MCF 10A (cell line): ENCODE data around the gene FGFR2. TPM values are rescaled to one million over a fixed set of nuclear protein-coding genes. Genes with fewer than 3 reads are reported as not detected.

ENCODE experiments used
- BruUV-seq: library from RNA; stranded (reverse); fragments of 400-500 nt; replicated peaks from 2 replicates; lab custom pipeline; 2021; lab: Mats Ljungman, UMichigan
- CTCF ChIA-PET: fragments of 300-600 bp; sonication (Branson Sonifier 250); formaldehyde crosslinking; extraction: SDS; loops from one replicate; lab custom pipeline; 2021; ENCODE audit warnings: antibody characterized with exemption, inconsistent platforms; lab: Yijun Ruan, JAX
- POLR2A ChIA-PET: fragments of 300-600, 350-650 bp; sonication (Branson Sonifier 250); formaldehyde crosslinking; extraction: SDS; loops from one replicate; lab custom pipeline; 2020; ENCODE audit warnings: antibody characterized with exemption, inconsistent platforms; lab: Yijun Ruan, JAX
- DNase-seq: peaks from one replicate; pipeline ENCODE4 v3.0.0-alpha.2; 2018; ENCODE audit not compliant: unreplicated experiment
- H3K27ac Mint-ChIP-seq: one replicate; pipeline ENCODE4 v1.8.0; 2022; ENCODE audit warnings: mild to moderate bottlenecking, low read depth, mixed read lengths; ENCODE audit not compliant: unreplicated experiment
- H3K27me3 Mint-ChIP-seq: one replicate; pipeline ENCODE4 v1.8.0; 2022; ENCODE audit warnings: mixed read lengths; ENCODE audit not compliant: insufficient read depth, unreplicated experiment
- H3K36me3 Mint-ChIP-seq: one replicate; pipeline ENCODE4 v1.8.0; 2022; ENCODE audit warnings: mild to moderate bottlenecking, moderate library complexity, mixed read lengths; ENCODE audit not compliant: insufficient read depth, unreplicated experiment
- H3K4me1 Mint-ChIP-seq: one replicate; pipeline ENCODE4 v1.8.0; 2022; ENCODE audit warnings: mixed read lengths; ENCODE audit not compliant: insufficient read depth, unreplicated experiment
- H3K4me3 Mint-ChIP-seq: one replicate; pipeline ENCODE4 v1.8.0; 2022; ENCODE audit warnings: mild to moderate bottlenecking, moderate library complexity, mixed read lengths; ENCODE audit not compliant: unreplicated experiment
- H3K9me3 Mint-ChIP-seq: one replicate; pipeline ENCODE4 v1.8.0; 2022; ENCODE audit warnings: mixed read lengths; ENCODE audit not compliant: unreplicated experiment
- CTCF ChIP-seq: fragments of 200-600 bp; IDR thresholded peaks from one replicate; pipeline ENCODE4 v1.8.0; 2022; ENCODE audit warnings: antibody characterized with exemption, mild to moderate bottlenecking; ENCODE audit not compliant: unreplicated experiment
- intact Hi-C: fragments of 100-400 bp; cut with micrococcal nuclease; formaldehyde crosslinking; loops from 2 replicates; pipeline ENCODE4 v1.14.1; 2022
- total RNA-seq: library from RNA; stranded (reverse); gene quantifications from 2 replicates; pipeline ENCODE4 v1.2.3, GENCODE V29; 2022

Gene FGFR2
- total RNA-seq, 1 experiment from 2014 or later: 2.7 TPM

DNA sequence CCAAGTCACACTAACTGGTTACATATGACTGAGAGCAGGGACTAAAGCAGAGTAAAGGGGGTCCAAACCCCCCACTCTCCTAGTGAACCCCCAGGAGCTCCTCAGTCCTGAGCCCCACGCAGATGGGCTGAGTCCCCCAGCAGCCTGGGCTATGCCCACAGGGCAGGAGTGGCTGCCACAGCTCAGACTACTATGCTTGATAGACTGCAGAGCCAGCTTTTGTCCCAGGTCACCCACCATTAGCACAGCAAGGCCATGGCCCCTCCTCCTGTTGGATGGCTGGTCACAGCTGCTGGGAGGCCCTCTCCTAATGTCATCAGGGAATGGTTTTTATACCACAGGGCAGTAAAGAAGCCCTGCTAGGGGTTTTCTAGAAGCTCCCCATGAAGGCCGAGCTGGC, 46.3 kb upstream of the FGFR2 start:
- no TSS peak for BruUV-seq
- intact Hi-C loops: no loop called here
- no peak overlapping the region for H3K27ac Mint-ChIP-seq
- no peak for TF ChIP-seq CTCF
- H3K4me1 Mint-ChIP-seq: no peaks in the 10 kb centered on the region
- no peak for DNase-seq
- no peaks in the 10 kb centered on the region for H3K36me3 Mint-ChIP-seq
- CTCF ChIA-PET: no interaction called here
- no peaks in the 10 kb centered on the region for H3K27me3 Mint-ChIP-seq
- H3K4me3 Mint-ChIP-seq: no peak overlapping the region
- H3K9me3 Mint-ChIP-seq: peaks cover 10% of the 10 kb centered on the region
- POLR2A ChIA-PET: no interaction called here

DNA sequence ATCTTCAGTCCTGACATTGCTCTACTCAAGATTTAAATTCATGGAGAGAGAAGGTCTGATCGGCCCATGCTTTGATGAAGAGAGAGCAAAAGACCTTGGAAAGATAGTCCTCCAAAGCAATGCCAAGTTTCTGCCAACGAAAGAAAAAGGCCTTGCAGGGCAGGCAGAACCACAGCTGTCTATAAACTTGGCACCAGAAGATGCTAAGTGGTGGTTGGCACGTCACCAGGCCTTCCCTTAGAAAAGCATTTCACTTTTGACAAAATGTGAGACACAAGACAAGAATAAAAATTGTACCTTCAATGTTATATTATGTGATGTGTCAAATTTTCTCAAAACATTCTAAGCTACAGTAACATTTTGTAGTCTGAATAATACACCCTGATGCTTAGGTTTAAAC, 42.0 kb upstream of the FGFR2 start:
- CTCF ChIA-PET: interaction anchor here (0.6 to 0.9 kb wide), 4 partner anchors 22 to 639 kb away, joined by 3 read pairs; no protein-coding TSS in a partner anchor
- H3K4me1 Mint-ChIP-seq: no peaks in the 10 kb centered on the region
- H3K9me3 Mint-ChIP-seq: peaks cover 26% of the 10 kb centered on the region
- no peak overlapping the region for H3K27ac Mint-ChIP-seq
- intact Hi-C loops: no loop called here
- DNase-seq: no peak
- POLR2A ChIA-PET: no interaction called here
- no peak overlapping the region for H3K4me3 Mint-ChIP-seq
- no peak for TF ChIP-seq CTCF
- H3K36me3 Mint-ChIP-seq: no peaks in the 10 kb centered on the region
- BruUV-seq: no TSS peak
- H3K27me3 Mint-ChIP-seq: no peaks in the 10 kb centered on the region

- Mint-ChIP-seq H3K27me3 (no peaks in the 10 kb centered on the region), H3K27ac (no peak overlapping the region), H3K4me3 (no peak overlapping the region), H3K9me3 (peaks cover 26% of the 10 kb centered on the region), H3K36me3 (no peaks in the 10 kb centered on the region), H3K4me1 (no peaks in the 10 kb centered on the region)
- intact Hi-C loops: no loop called here
- no TSS peak for BruUV-seq
- TF ChIP-seq CTCF: no peak
- ChIA-PET CTCF (interaction anchor here (0.6 kb wide), 1 partner anchor 638 kb away, joined by 3 read pairs; no protein-coding TSS in a partner anchor), POLR2A (no interaction called here)
- no peak for DNase-seq
Measured at GRCh38 chr10:121639416-121639815, 41.2 kb upstream of the FGFR2 start.

GRCh38 chr10:121637437-121637836, 39.2 kb upstream of the FGFR2 start:
- POLR2A ChIA-PET: no interaction called here
- no peak for DNase-seq
- H3K4me3 Mint-ChIP-seq: no peak overlapping the region
- CTCF ChIA-PET: interaction anchor here (0.6 kb wide), 1 partner anchor 74 kb away, joined by 3 read pairs; no protein-coding TSS in a partner anchor
- no peaks in the 10 kb centered on the region for H3K36me3 Mint-ChIP-seq
- TF ChIP-seq CTCF: no peak
- BruUV-seq: no TSS peak
- peaks cover 26% of the 10 kb centered on the region for H3K9me3 Mint-ChIP-seq
- no peaks in the 10 kb centered on the region for H3K27me3 Mint-ChIP-seq
- H3K4me1 Mint-ChIP-seq: no peaks in the 10 kb centered on the region
- H3K27ac Mint-ChIP-seq: no peak overlapping the region
- intact Hi-C loops: no loop called here
